ENCODE data around the gene BPIFA2. TPM values are rescaled to one million over a fixed set of nuclear protein-coding genes. Genes with fewer than 3 reads are reported as not detected.

The BPIFA2 gene
- total and polyA plus RNA-seq, 9 of the 15 experiments (the other 6 are each of a cell fraction or from before 2014, with no cell fraction given) = not detected

GRCh38 chr20:33165416-33166055 lies 2.4 kb upstream of the BPIFA2 start:
- peaks cover 2 to 32% of the 10 kb centered on the region in 2 experiments; a peak in 4 of 5 replicates for H3K27me3 ChIP-seq (ENCODE audit: control insufficient read depth in 2 of 2, insufficient read depth in 2 of 2, low read length in 2 of 2)
- no peak overlapping the region for H3K4me2 ChIP-seq (ENCODE audit: insufficient read depth, low read length)
- ChIA-PET CTCF (ENCODE audit: low intra/inter-chr PET ratio) (no interaction called here), POLR2A (no interaction called here)
- no peaks in the 10 kb centered on the region for H3K36me3 ChIP-seq (ENCODE audit: control insufficient read depth, insufficient read depth, low read length)
- intact Hi-C loops (cut with micrococcal nuclease) = no loop called here
- no peak overlapping the region for H3K27ac ChIP-seq (ENCODE audit: extremely low read depth, low read depth, low read length)
- no peak overlapping the region for H2AFZ ChIP-seq (ENCODE audit: low read depth, low read length)
- TF ChIP-seq FOXK1 (CRISPR knock-in tag; IDR thresholded peaks at IDR 0.05; ENCODE audit: borderline replicate concordance) (no peak), ILF3 (IDR thresholded peaks at IDR 0.05; ENCODE audit: borderline replicate concordance) (no peak), NFRKB (IDR thresholded peaks at IDR 0.05; ENCODE audit: low read depth) (no peak), POLR2AphosphoS5 (IDR thresholded peaks at IDR 0.05; ENCODE audit: control insufficient read depth, insufficient read depth, low read depth, low read length) (no peak), SP1 (CRISPR knock-in tag; IDR thresholded peaks at IDR 0.05) (no peak), ZNF766 (CRISPR knock-in tag; conservative IDR thresholded peaks at IDR 0.05) (no peak)
- TF ChIP-seq, protein P1, sequence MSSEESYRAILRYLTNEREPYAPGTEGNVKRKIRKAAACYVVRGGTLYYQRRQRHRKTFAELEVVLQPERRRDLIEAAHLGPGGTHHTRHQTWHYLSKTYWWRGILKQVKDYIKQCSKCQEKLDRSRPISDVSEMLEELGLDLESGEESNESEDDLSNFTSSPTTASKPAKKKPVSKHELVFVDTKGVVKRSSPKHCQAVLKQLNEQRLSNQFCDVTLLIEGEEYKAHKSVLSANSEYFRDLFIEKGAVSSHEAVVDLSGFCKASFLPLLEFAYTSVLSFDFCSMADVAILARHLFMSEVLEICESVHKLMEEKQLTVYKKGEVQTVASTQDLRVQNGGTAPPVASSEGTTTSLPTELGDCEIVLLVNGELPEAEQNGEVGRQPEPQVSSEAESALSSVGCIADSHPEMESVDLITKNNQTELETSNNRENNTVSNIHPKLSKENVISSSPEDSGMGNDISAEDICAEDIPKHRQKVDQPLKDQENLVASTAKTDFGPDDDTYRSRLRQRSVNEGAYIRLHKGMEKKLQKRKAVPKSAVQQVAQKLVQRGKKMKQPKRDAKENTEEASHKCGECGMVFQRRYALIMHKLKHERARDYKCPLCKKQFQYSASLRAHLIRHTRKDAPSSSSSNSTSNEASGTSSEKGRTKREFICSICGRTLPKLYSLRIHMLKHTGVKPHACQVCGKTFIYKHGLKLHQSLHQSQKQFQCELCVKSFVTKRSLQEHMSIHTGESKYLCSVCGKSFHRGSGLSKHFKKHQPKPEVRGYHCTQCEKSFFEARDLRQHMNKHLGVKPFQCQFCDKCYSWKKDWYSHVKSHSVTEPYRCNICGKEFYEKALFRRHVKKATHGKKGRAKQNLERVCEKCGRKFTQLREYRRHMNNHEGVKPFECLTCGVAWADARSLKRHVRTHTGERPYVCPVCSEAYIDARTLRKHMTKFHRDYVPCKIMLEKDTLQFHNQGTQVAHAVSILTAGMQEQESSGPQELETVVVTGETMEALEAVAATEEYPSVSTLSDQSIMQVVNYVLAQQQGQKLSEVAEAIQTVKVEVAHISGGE (CRISPR knock-in tag; IDR thresholded peaks at IDR 0.05) = no peak
- FAIRE-seq (no peak), DNase-seq (ENCODE audit: extremely low read depth in 1 of 4, low spot score in 3 of 4) (no peak), ATAC-seq (no peak)
- H3K79me2 ChIP-seq (ENCODE audit: control insufficient read depth, insufficient read depth, low read length) = no peaks in the 10 kb centered on the region
- H3K4me3 ChIP-seq = no peak overlapping the region
- H3K4me1 ChIP-seq (replicated peaks in 1 of 2; ENCODE audit: control insufficient read depth in 2 of 2, insufficient read depth in 2 of 2, low read length in 2 of 2) = no peaks in the 10 kb centered on the region
- 2% methylated on average over 8 of the region's 8 CpGs for WGBS (ENCODE audit: insufficient coverage, low coverage, missing lambda C conversion rate)
- BruUV-seq (replicated peaks) = no TSS peak
- no peak overlapping the region for H3K9ac ChIP-seq (ENCODE audit: insufficient read depth in 1 of 2, low read depth in 2 of 2, low read length in 2 of 2)
- H4K20me1 ChIP-seq (replicated peaks; ENCODE audit: control insufficient read depth, insufficient read depth, low read length) = no peaks in the 10 kb centered on the region; the same call in 1 of the 2 replicates
- H3K9me1 ChIP-seq (ENCODE audit: control insufficient read depth, insufficient read depth, low read length) = no peaks in the 10 kb centered on the region
- in situ Hi-C loops (cut with MboI) = no loop called here
- H3K9me3 ChIP-seq (replicated peaks; ENCODE audit: control insufficient read depth, insufficient read depth, low read depth, low read length) = peaks cover 4% of the 10 kb centered on the region; the same call in 1 of the 2 replicates
